HepG2 (cell line): ENCODE data around the gene CACNA2D3. TPM values are rescaled to one million over a fixed set of nuclear protein-coding genes. Genes with fewer than 3 reads are reported as not detected.

ENCODE experiments used
- ATAC-seq: fragments of 200-7000 bp; cut with Tn5 transposase; 3 replicates; pipeline ENCODE4 v1.9.1; 2020; ENCODE audit warnings: mild to moderate bottlenecking, moderate library complexity
- BruUV-seq: library from RNA; stranded (reverse); fragments of 400-500 nt; replicated peaks from 2 replicates; lab custom pipeline; 2021; lab: Mats Ljungman, UMichigan
- CTCF ChIA-PET: fragments of 300-600 bp; formaldehyde crosslinking; extraction: SDS; loops from one replicate; lab custom pipeline; 2021; ENCODE audit warnings: low total read pairs, inconsistent platforms, low intra/inter-chr PET ratio; lab: Yijun Ruan, JAX
- POLR2A ChIA-PET: fragments of 350-600 bp; sonication (Branson Sonifier 250); formaldehyde crosslinking; loops from one replicate; lab custom pipeline; 2020; ENCODE audit warnings: antibody characterized with exemption, inconsistent platforms; lab: Yijun Ruan, JAX
- DNase-seq: peaks from one replicate; pipeline ENCODE4 v3.0.0-alpha.2; 2015; ENCODE audit warnings: low spot score
- FAIRE-seq: peaks from 3 replicates; lab custom pipeline; 2011; peaks lifted over from hg19 to GRCh38; lab: Jason Lieb, UNC
- H2AFZ ChIP-seq: one replicate; pipeline ENCODE4 v1.6.1; 2011; ENCODE audit warnings: low read length, inconsistent platforms
- H3K27ac ChIP-seq: fragments of 300-600 bp; 3 replicates; pipeline ENCODE4 v1.8.0; 2011; ENCODE audit warnings: mixed run types, mild to moderate bottlenecking, mixed read lengths, low read length, inconsistent platforms; ENCODE audit not compliant: insufficient read depth; ENCODE audit errors: extremely low read length
- H3K27me3 ChIP-seq, 2 experiments: fragments of 200-600 bp in 1 of 2; 2 replicates in 1 of 2; 3 replicates in 1 of 2; pipeline versions ENCODE4 v1.6.0 to v1.8.0; 2011; ENCODE audit warnings: low read length in 2 of 2, mild to moderate bottlenecking in 2 of 2, moderate library complexity in 2 of 2, inconsistent platforms in 1 of 2; ENCODE audit not compliant: insufficient read depth in 2 of 2, control insufficient read depth in 1 of 2
- H3K36me3 ChIP-seq, 2 experiments: fragments of 200-600 bp in 1 of 2; replicated peaks in 1 of 2; 2 replicates in 1 of 2; 3 replicates in 1 of 2; pipeline versions ENCODE4 v1.5.1 to v1.8.0; 2011; ENCODE audit warnings: low read length in 2 of 2, inconsistent platforms in 1 of 2; ENCODE audit not compliant: insufficient read depth in 2 of 2, control insufficient read depth in 1 of 2
- H3K4me1 ChIP-seq: 2 replicates; pipeline ENCODE4 v1.5.1; 2012; ENCODE audit warnings: low read length, inconsistent platforms; ENCODE audit not compliant: insufficient read depth
- H3K4me2 ChIP-seq: 2 replicates; pipeline ENCODE4 v1.6.0; 2011; ENCODE audit warnings: low read depth, low read length, inconsistent platforms
- H3K4me3 ChIP-seq, 3 experiments: fragments of 200-600 bp in 1 of 3; sonication (generic), shearing (Covaris generic) in 1 of 3; replicated peaks in 1 of 3; 2 replicates each; pipeline ENCODE4 v1.5.1; 2011 to 2016; ENCODE audit warnings: low read length in 3 of 3, inconsistent platforms in 2 of 3, low read depth in 2 of 3, mild to moderate bottlenecking in 2 of 3, control low read depth in 1 of 3, mixed read lengths in 1 of 3; ENCODE audit not compliant: insufficient read depth in 1 of 3
- H3K79me2 ChIP-seq: one replicate; pipeline ENCODE4 v1.6.1; 2011; ENCODE audit warnings: low read length, inconsistent platforms; ENCODE audit not compliant: insufficient read depth
- H3K9ac ChIP-seq: 2 replicates; pipeline ENCODE4 v1.6.0; 2011; ENCODE audit warnings: mild to moderate bottlenecking, low read depth, low read length, inconsistent platforms; ENCODE audit not compliant: insufficient read depth
- H3K9me3 ChIP-seq: 2 replicates; pipeline ENCODE4 v1.5.1; 2012; ENCODE audit warnings: mild to moderate bottlenecking, low read length
- H4K20me1 ChIP-seq: 2 replicates; pipeline ENCODE4 v1.6.0; 2011; ENCODE audit warnings: inconsistent platforms, mild to moderate bottlenecking, low read length, moderate library complexity; ENCODE audit not compliant: insufficient read depth
- GPN1 ChIP-seq: sonication (generic); formaldehyde crosslinking; IDR thresholded peaks from 2 replicates; pipeline ENCODE4 v1.5.1; 2020; ENCODE audit warnings: missing genetic modification reagents, borderline replicate concordance
- HIC2 ChIP-seq: sonication (generic); formaldehyde crosslinking; IDR thresholded peaks from 2 replicates; pipeline ENCODE4 v1.9.0; 2022; ENCODE audit warnings: low read depth, missing genetic modification reagents
- HOXA3 ChIP-seq: sonication (generic); formaldehyde crosslinking; IDR thresholded peaks from 2 replicates; pipeline ENCODE4 v1.5.0; 2020; ENCODE audit warnings: missing genetic modification reagents
- MAFF ChIP-seq: IDR thresholded peaks from 2 replicates; pipeline ENCODE4 v1.6.1; 2011; ENCODE audit warnings: low read depth, low read length, improper control_type of control experiment
- MAFK ChIP-seq, 2 experiments: IDR thresholded peaks in 1 of 2; conservative IDR thresholded peaks in 1 of 2; 2 replicates each; pipeline ENCODE4 v1.6.1; 2011; ENCODE audit warnings: improper control_type of control experiment in 2 of 2, low read length in 2 of 2
- MIER3 ChIP-seq: IDR thresholded peaks from 2 replicates; pipeline ENCODE4 v1.6.1; 2016; ENCODE audit warnings: missing compliant biosample characterization, borderline replicate concordance
- NRL ChIP-seq: sonication (generic); formaldehyde crosslinking; IDR thresholded peaks from 2 replicates; pipeline ENCODE4 v1.5.0; 2020; ENCODE audit warnings: missing genetic modification reagents, mild to moderate bottlenecking, moderate library complexity, borderline replicate concordance
- PATZ1 ChIP-seq: sonication (generic); formaldehyde crosslinking; IDR thresholded peaks from 2 replicates; pipeline ENCODE4 v1.4.0; 2020; ENCODE audit warnings: missing genetic modification reagents
- SMARCE1 ChIP-seq: fragments of 450-650 bp; IDR thresholded peaks from 2 replicates; pipeline ENCODE4 v1.6.1; 2017; ENCODE audit warnings: borderline replicate concordance
- SOX13 ChIP-seq, 3 experiments: fragments of 450-650 bp in 1 of 3; sonication (generic) in 1 of 3; formaldehyde crosslinking in 1 of 3; IDR thresholded peaks in 2 of 3; conservative IDR thresholded peaks in 1 of 3; 2 replicates each; pipeline versions ENCODE4 v1.5.0 to v1.6.1; 2016 to 2020; ENCODE audit warnings: antibody characterized with exemption in 1 of 3, mild to moderate bottlenecking in 1 of 3, missing compliant biosample characterization in 1 of 3, missing genetic modification reagents in 1 of 3, moderate library complexity in 1 of 3
- SOX5 ChIP-seq: IDR thresholded peaks from 2 replicates; pipeline ENCODE4 v1.6.1; 2016; ENCODE audit warnings: borderline replicate concordance
- ZNF251 ChIP-seq: sonication (generic); formaldehyde crosslinking; IDR thresholded peaks from 2 replicates; pipeline ENCODE4 v1.9.0; 2021; ENCODE audit warnings: mild to moderate bottlenecking, missing genetic modification reagents
- WGBS: methylation state at CpG from one replicate; pipeline ENCODE4 v1.1.6; 2017; ENCODE audit warnings: low lambda C conversion rate; 5-methylcytosine and 5-hydroxymethylcytosine counted together
- in situ Hi-C: cut with HindIII; loops from 2 replicates; pipeline ENCODE4 v1.10.0; 2017; ENCODE audit warnings: low pct_unique_long_range_greater_than_20kb; ENCODE audit not compliant: extremely low pct_ligation_motif_present
- intact Hi-C: fragments of 100-400 bp; cut with micrococcal nuclease; formaldehyde crosslinking; loops from one replicate; pipeline ENCODE4 v1.10.0; 2022; ENCODE audit not compliant: unreplicated experiment
- polyA plus RNA-seq, 8 experiments: library from polyadenylated mRNA; depleted of rRNA in 3 of 8; stranded (reverse) in 7 of 8; unstranded in 1 of 8; fragments of >200 nt; fragmentation: Illumina TruSeq in 4 of 8; extraction: Trizol in 4 of 8; gene quantifications; 2 replicates each; pipeline versions ENCODE4 v1.2.1 to v1.2.3, GENCODE V29; 2011 to 2016; ENCODE audit warnings: low read depth in 4 of 8, missing spikeins in 1 of 8, mixed read lengths in 1 of 8; ENCODE audit not compliant: insufficient read depth in 1 of 8
- total RNA-seq, 5 experiments: library from RNA; depleted of rRNA; stranded (reverse); fragments of >200 nt; fragmentation: Illumina TruSeq; extraction: Trizol; gene quantifications; 2 replicates each; pipeline ENCODE4 v1.2.3, GENCODE V29; 2016; ENCODE audit warnings: low read depth in 1 of 5

Gene CACNA2D3
- total and polyA plus RNA-seq, 2 of the 13 experiments (the other 11 are each of a cell fraction or from before 2014, with no cell fraction given) = not detected

- DNase-seq (no peak), ATAC-seq (no peak), FAIRE-seq (no peak)
- ChIA-PET POLR2A (no interaction called here), CTCF (no interaction called here)
- in situ Hi-C loops = no loop called here
- H3K27ac ChIP-seq = no peak overlapping the region
- no peak overlapping the region for H3K9ac ChIP-seq
- H3K4me2 ChIP-seq = no peak overlapping the region
- no peaks in the 10 kb centered on the region for H3K9me3 ChIP-seq
- no peak overlapping the region for H3K4me3 ChIP-seq
- H3K36me3 ChIP-seq = no peaks in the 10 kb centered on the region
- no peaks in the 10 kb centered on the region for H3K79me2 ChIP-seq
- intact Hi-C loops = no loop called here
- H4K20me1 ChIP-seq = no peaks in the 10 kb centered on the region
- no peaks in the 10 kb centered on the region for H3K4me1 ChIP-seq
- no TSS peak for BruUV-seq
- TF ChIP-seq MAFK (conservative IDR thresholded peaks at IDR 0.05 in 1 of 2, IDR thresholded peaks at IDR 0.05 in 1 of 2; ENCODE audit: low read length in 2 of 2) (peak; percentile 81 to 90), MAFF (peak; percentile 86), SMARCE1 (no peak), MIER3 (no peak)
- peaks cover 0 to 1% of the 10 kb centered on the region in 2 experiments; a peak in 2 of 5 replicates for H3K27me3 ChIP-seq
- no peak overlapping the region for H2AFZ ChIP-seq
- no CpG with 5 or more reads among the region's 4 CpGs for WGBS
These were observed 887.0 kb downstream of the CACNA2D3 start for GRCh38 chr3:55009372-55009771.

- no peak overlapping the region for H3K9ac ChIP-seq
- FAIRE-seq (no peak), ATAC-seq (no peak), DNase-seq (no peak)
- no peak overlapping the region for H3K4me3 ChIP-seq
- TF ChIP-seq SOX5 (peak; percentile 22; the same call in 1 of the 2 replicates), NRL (CRISPR knock-in tag) (no peak), SOX13 (IDR thresholded peaks at IDR 0.05) (no peak), SOX13 (CRISPR knock-in tag; conservative IDR thresholded peaks at IDR 0.05 in 1 of 2, IDR thresholded peaks at IDR 0.05 in 1 of 2) (peak in 1 of 2 experiments; percentile 22; a peak in 1 of 4 replicates), HIC2 (CRISPR knock-in tag) (no peak), HOXA3 (CRISPR knock-in tag) (no peak), GPN1 (CRISPR knock-in tag) (no peak), PATZ1 (CRISPR knock-in tag) (no peak), ZNF251 (no peak)
- no peaks in the 10 kb centered on the region for H3K9me3 ChIP-seq
- intact Hi-C loops = no loop called here
- H3K27ac ChIP-seq = no peak overlapping the region
- CTCF ChIA-PET = no interaction called here
- 21% methylated on average over 4 of the region's 4 CpGs for WGBS
- in situ Hi-C loops = no loop called here
- no TSS peak for BruUV-seq
- no peak overlapping the region for H3K4me2 ChIP-seq
- no peaks in the 10 kb centered on the region for H3K4me1 ChIP-seq
- no peaks in the 10 kb centered on the region for H4K20me1 ChIP-seq
- POLR2A ChIA-PET = no interaction called here
- no peaks in the 10 kb centered on the region; a peak in 1 of 5 replicates for H3K27me3 ChIP-seq
- no peak overlapping the region for H2AFZ ChIP-seq
- no peaks in the 10 kb centered on the region for H3K79me2 ChIP-seq
- no peaks in the 10 kb centered on the region for H3K36me3 ChIP-seq
These were observed 889.7 kb downstream of the CACNA2D3 start for GRCh38 chr3:55012091-55012490.
